Fibroblast of lung (primary cell): ENCODE measurements around the gene TAF6L.

Experiments used
- CTCF ChIP-seq, 2 donors: IDR thresholded peaks in 1 of 2; conservative IDR thresholded peaks in 1 of 2; 1 replicate in 1 of 2; 2 replicates in 1 of 2; pipeline ENCODE4 v1.5.1; 2011 to 2012; ENCODE audit warnings: low read length in 2 of 2, control low read depth in 1 of 2, inconsistent platforms in 1 of 2, low read depth in 1 of 2, mild to moderate bottlenecking in 1 of 2
- EZH2 ChIP-seq: IDR thresholded peaks from 2 replicates; pipeline ENCODE4 v1.5.1; 2012; ENCODE audit warnings: low read length, control low read depth, mild to moderate bottlenecking; ENCODE audit errors: missing control alignments

DNA sequence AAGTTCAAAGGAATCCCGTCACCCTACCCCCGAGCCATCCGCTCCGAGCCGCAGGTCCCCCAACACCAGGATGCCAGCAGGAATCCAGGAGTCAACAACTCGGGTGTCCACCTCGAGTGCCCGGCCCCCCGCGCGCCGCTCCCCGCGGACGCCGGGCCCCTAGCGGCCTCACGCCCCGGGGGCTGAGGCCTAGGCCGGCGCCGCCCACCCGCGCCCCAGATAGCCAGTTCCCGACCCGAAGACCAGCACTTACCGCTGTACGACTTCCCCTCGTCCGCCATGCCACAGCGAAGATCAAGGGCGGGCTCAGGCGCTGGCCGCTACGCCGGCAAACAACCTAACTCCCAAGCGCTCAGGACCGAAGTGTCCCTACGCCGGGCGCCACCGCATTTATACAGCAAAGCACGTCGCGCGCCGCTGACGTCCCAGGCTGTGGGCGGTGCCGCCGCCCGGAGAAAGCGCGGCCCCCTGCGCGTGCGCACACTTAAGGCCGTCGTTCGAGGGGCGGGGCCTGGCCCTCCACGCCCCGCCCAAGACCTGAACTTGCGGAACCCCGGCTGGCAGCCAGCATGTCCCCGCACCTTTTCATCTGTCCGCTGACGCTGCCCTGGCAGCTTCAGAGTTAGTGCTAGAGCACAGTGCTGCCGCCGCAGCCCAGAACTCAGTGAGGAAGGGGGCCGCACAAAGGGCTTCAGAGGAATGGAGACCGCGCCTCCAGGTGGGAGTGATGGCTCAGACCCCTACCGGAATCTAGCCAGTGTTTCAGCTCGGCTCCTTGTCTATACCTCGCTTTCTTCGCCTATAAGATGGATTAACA, 34.1 kb downstream of the TAF6L start, which contains the start of gene NXF1:
- TF ChIP-seq CTCF (conservative IDR thresholded peaks at IDR 0.05 in 1 of 2, IDR thresholded peaks at IDR 0.05 in 1 of 2; ENCODE audit: low read depth in 1 of 2, low read length in 2 of 2) (peak in 1 of 2 donors; percentile 8), EZH2 (no peak)
